Measurements from ENCODE around the gene PCAT7.

Gene PCAT7

GRCh38 chr9:94606646-94607422 is 52.0 kb downstream of the PCAT7 start:
- DNase-seq: no peak

GRCh38 chr9:94607423-94607691 is 52.5 kb downstream of the PCAT7 start:
- DNase-seq: no peak

- DNase-seq: no peak
Observed at GRCh38 chr9:94610181-94610606, 55.3 kb downstream of the PCAT7 start.

- DNase-seq: no peak
Observed at GRCh38 chr9:94611638-94612068, 56.8 kb downstream of the PCAT7 start.

- no peak for DNase-seq
Observed at GRCh38 chr9:94612071-94612470, 57.2 kb downstream of the PCAT7 start.

GRCh38 chr9:94613003-94613402 is 58.1 kb downstream of the PCAT7 start:
- no peak for DNase-seq

GRCh38 chr9:94619026-94619425 is 64.1 kb downstream of the PCAT7 start:
- DNase-seq: no peak

Measured in MV-4-11 (cell line).